ENCODE results near the gene SLC39A3.
"Not testable (repeated sequence)": the region's sequence is repeated elsewhere in the genome, so short reads cannot be mapped to it uniquely, and the experiment has no call there.

SLC39A3 gene

DNA sequence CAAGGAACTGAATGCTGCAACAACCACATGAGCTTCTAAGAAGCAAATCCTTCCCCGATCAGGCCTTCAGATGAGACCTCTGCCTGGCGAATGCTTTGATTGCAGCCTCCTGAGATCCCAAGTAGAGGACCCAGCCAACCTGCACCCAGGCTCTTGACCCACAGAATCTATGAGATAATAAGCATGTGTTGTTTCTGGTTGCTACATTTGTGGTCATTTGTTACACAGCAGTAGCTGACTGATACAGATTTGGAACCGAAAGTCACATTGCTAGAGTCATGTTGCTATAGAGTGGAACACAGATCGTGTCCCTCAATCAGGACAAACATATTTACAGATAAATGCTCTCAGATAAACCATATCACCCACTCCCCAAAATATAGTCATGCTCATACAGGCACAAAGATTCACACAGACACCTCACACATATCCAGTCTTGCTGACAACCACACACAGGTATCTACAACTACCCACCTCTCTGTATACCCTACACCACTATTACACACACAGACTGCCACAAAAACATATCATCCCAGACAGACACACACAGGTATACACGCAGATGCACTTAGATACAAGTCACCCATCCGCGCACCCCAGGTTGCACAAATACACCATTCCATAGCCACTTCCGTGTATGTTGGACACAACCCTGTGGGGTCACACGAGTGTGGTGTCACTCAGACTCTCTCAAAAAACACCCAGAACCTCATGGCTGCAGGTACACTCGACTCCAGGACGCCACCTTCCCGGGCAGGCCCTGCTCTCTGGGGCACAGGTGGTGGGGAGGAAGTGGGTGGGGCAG lies 24.1 kb downstream of the SLC39A3 start:
- Mint-ChIP-seq H3K36me3 (ENCODE audit: low read depth) (no peaks in the 10 kb centered on the region), H3K27ac (no peak overlapping the region), H3K9me3 (peaks cover 12% of the 10 kb centered on the region), H3K4me3 (no peak overlapping the region), H3K4me1 (peaks cover 6% of the 10 kb centered on the region), H3K27me3 (ENCODE audit: low read depth, poor library complexity) (peaks cover 43% of the 10 kb centered on the region)
- no peak for DNase-seq
- TF ChIP-seq, protein P1, sequence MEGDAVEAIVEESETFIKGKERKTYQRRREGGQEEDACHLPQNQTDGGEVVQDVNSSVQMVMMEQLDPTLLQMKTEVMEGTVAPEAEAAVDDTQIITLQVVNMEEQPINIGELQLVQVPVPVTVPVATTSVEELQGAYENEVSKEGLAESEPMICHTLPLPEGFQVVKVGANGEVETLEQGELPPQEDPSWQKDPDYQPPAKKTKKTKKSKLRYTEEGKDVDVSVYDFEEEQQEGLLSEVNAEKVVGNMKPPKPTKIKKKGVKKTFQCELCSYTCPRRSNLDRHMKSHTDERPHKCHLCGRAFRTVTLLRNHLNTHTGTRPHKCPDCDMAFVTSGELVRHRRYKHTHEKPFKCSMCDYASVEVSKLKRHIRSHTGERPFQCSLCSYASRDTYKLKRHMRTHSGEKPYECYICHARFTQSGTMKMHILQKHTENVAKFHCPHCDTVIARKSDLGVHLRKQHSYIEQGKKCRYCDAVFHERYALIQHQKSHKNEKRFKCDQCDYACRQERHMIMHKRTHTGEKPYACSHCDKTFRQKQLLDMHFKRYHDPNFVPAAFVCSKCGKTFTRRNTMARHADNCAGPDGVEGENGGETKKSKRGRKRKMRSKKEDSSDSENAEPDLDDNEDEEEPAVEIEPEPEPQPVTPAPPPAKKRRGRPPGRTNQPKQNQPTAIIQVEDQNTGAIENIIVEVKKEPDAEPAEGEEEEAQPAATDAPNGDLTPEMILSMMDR (IDR thresholded peaks at IDR 0.05) = no peak

DNA sequence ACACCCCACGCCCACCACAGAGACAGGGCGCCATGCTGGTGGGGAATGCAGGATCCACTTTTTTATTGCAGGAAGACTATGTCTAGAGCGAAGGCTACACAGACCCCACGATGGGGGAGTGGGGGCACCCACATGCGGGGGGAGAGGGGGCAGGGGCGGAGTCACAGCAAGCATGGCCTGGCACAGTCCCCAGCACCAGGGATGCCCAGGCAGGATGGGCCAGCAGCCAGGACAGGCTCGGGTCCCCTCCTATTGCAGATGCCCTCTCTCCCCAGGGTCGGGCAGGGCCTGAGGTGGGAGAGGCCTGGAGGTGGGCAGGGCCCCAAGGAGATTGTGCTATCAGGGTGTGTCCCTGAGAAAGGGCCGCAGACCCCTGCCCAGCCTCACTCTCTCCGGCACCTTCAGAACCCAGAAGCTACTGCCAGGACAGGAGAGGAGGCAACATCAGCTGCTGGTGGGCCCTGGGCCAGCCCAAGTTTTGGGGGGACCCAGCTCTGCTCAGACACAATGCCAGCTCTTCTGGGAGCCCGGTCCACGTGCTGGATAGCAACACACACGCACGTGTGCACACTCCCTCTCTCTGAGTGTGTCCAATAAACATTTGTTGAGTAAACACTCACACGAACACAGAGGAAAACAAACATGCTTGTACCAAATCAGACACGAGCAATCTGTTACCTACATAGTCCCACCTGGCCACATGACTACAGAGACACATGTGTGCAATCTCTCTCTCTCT lies 25.1 kb downstream of the SLC39A3 start:
- H3K4me3 Mint-ChIP-seq = no peak overlapping the region
- H3K27ac Mint-ChIP-seq = no peak overlapping the region

DNA sequence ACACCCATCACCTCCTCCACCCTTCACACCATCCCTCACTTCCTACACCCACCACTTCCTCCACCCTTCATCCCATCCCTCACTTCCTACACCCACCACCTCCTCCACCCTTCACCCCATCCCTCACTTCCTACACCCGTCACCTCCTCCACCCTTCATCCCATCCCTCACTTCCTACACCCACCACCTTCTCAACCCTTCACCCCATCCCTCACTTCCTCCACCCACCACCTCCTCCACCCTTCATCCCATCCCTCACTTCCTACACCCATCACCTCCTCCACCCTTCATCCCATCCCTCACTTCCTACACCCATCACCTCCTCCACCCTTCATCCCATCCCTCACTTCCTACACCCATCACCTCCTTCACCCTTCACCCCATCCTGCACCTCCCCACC lies 25.7 kb downstream of the SLC39A3 start:
- Mint-ChIP-seq H3K9me3 (peaks cover 12% of the 10 kb centered on the region), H3K27me3 (ENCODE audit: low read depth, poor library complexity) (peaks cover 40% of the 10 kb centered on the region)
- DNase-seq; H3K27ac Mint-ChIP-seq; H3K4me1 Mint-ChIP-seq; H3K36me3 Mint-ChIP-seq (ENCODE audit: low read depth); H3K4me3 Mint-ChIP-seq: not testable (repeated sequence)

More for the DNA sequence above, 25.1 kb downstream of the SLC39A3 start:
- Mint-ChIP-seq H3K4me1 (peaks cover 2% of the 10 kb centered on the region), H3K36me3 (ENCODE audit: low read depth) (no peaks in the 10 kb centered on the region), H3K27me3 (ENCODE audit: low read depth, poor library complexity) (peaks cover 38% of the 10 kb centered on the region), H3K9me3 (peaks cover 12% of the 10 kb centered on the region)
- DNase-seq = no peak
- TF ChIP-seq, protein P1 (IDR thresholded peaks at IDR 0.05) = no peak

DNA sequence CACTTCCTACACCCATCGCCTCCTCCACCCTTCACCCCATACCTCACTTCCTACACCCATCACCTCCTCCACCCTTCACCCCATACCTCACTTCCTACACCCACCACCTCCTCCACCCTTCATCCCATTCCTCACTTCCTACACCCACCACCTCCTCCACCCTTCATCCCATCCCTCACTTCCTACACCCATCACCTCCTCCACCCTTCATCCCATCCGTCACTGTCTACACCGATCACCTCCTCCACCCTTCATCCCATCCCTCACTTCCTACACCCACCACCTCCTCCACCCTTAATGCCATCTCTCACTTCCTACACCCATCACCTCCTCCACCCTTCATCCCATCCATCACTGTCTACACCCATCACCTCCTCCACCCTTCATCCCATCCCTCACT lies 26.6 kb downstream of the SLC39A3 start:
- Mint-ChIP-seq H3K27me3 (ENCODE audit: low read depth, poor library complexity) (peaks cover 34% of the 10 kb centered on the region), H3K9me3 (peaks cover 12% of the 10 kb centered on the region)
- H3K4me3 Mint-ChIP-seq; H3K36me3 Mint-ChIP-seq (ENCODE audit: low read depth); H3K4me1 Mint-ChIP-seq; H3K27ac Mint-ChIP-seq; DNase-seq: not testable (repeated sequence)

DNA sequence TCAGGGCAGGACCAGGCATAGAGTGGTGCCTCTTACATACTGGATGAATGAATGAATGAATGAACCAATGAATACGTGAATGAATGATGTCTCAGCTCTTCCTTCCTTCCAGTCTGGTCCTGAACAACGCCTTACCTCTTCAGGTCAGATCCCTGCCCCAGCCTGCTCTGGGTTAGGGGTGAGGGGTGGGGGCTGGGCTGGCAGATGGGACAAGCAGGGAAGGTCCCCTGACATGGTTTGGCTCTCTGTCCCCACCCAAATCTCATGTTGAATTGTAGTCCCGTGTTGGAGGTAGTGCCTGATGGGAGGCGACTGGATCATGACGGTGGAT lies 28.0 kb downstream of the SLC39A3 start:
- TF ChIP-seq, protein P1 (IDR thresholded peaks at IDR 0.05) = no peak
- DNase-seq = no peak
- Mint-ChIP-seq H3K27ac (no peak overlapping the region), H3K36me3 (ENCODE audit: low read depth) (no peaks in the 10 kb centered on the region), H3K4me1 (no peaks in the 10 kb centered on the region), H3K27me3 (ENCODE audit: low read depth, poor library complexity) (peaks cover 35% of the 10 kb centered on the region), H3K9me3 (peaks cover 12% of the 10 kb centered on the region), H3K4me3 (no peak overlapping the region)

DNA sequence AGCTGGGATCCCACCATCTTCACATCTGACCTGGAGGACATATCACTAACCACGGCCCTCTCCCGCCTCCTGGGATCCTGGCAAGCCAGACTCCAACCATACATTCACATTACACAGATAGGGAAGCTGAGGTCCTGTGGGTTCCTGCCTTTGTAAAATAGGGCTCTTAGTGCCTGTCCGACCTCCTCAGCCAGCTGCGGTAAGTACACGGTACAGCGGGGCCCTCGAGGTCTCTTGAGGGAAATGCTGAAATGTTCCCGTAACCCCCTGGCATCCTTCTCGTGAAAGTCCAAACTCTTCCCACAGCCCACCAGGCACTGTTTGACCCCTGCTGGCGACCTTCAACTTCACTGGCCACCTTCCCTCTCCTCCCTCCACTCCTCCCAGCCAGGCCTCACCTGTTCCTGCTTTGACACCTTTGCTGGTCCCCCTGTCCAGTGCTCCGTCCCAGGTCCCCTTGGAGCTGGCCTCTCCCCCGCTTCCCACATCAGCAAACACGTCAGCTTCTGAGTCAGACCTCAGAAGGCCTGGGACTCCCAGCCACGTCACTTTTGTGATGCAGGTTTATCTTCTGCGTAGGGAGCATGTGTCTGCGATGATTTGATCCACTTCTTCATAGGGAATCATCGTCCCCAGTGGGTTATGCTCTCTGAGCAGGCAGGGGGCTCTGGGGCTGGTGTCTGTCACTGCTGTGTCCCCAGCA lies 28.5 kb downstream of the SLC39A3 start:
- no peak overlapping the region for H3K27ac Mint-ChIP-seq
- H3K36me3 Mint-ChIP-seq (ENCODE audit: low read depth) = no peaks in the 10 kb centered on the region
- TF ChIP-seq, protein P1 (IDR thresholded peaks at IDR 0.05) = no peak
- H3K27me3 Mint-ChIP-seq (ENCODE audit: low read depth, poor library complexity) = peaks cover 40% of the 10 kb centered on the region
- peaks cover 12% of the 10 kb centered on the region for H3K9me3 Mint-ChIP-seq
- H3K4me3 Mint-ChIP-seq = no peak overlapping the region
- DNase-seq = no peak
- no peaks in the 10 kb centered on the region for H3K4me1 Mint-ChIP-seq

All from nephron progenitor cell (in vitro differentiated cells).